ENCODE data around the gene ARHGEF11.

Gene ARHGEF11

GRCh38 chr1:157025385-157025784, 20.2 kb downstream of the ARHGEF11 start:
- no peak overlapping the region for H3K4me2 ChIP-seq (ENCODE audit: low read depth, low read length, poor library complexity, severe bottlenecking)
- H4K20me1 ChIP-seq (ENCODE audit: insufficient read depth, low read length, poor library complexity, severe bottlenecking), result no peaks in the 10 kb centered on the region
- H3K9me2 ChIP-seq (replicated peaks; ENCODE audit: low read depth, low read length), result no peaks in the 10 kb centered on the region
- no peaks in the 10 kb centered on the region for H3K4me1 ChIP-seq (ENCODE audit: insufficient read depth, low read length, poor library complexity, severe bottlenecking)
- H3K9ac ChIP-seq (ENCODE audit: low read depth, low read length, poor library complexity, severe bottlenecking), result no peak overlapping the region
- no peaks in the 10 kb centered on the region for H3K36me3 ChIP-seq (ENCODE audit: insufficient read depth, low read length)
- no peak for TF ChIP-seq CTCF (conservative IDR thresholded peaks at IDR 0.05; ENCODE audit: low read length)
- no peak for TF ChIP-seq EZH2phosphoT487 (IDR thresholded peaks at IDR 0.05; ENCODE audit: borderline replicate concordance)
- H3K4me3 ChIP-seq (ENCODE audit: low read length, poor library complexity, severe bottlenecking), result no peak overlapping the region
- no peak overlapping the region for H2AFZ ChIP-seq (ENCODE audit: low read length)
- H3K27me3 ChIP-seq (ENCODE audit: insufficient read depth, low read length, poor library complexity, severe bottlenecking), result peaks cover 4% of the 10 kb centered on the region
- H3F3A ChIP-seq (ENCODE audit: low read depth), result no peaks in the 10 kb centered on the region
- no peaks in the 10 kb centered on the region for H3K79me2 ChIP-seq (ENCODE audit: insufficient read depth, low read length)
- no peaks in the 10 kb centered on the region; the same call in 1 of the 2 replicates for H3K9me3 ChIP-seq (ENCODE audit: insufficient read depth, low read depth, low read length)

GRCh38 chr1:157021688-157022087, 23.9 kb downstream of the ARHGEF11 start:
- no peak overlapping the region for H3K4me3 ChIP-seq (ENCODE audit: low read length, poor library complexity, severe bottlenecking)
- no peaks in the 10 kb centered on the region for H3F3A ChIP-seq (ENCODE audit: low read depth)
- H3K4me2 ChIP-seq (ENCODE audit: low read depth, low read length, poor library complexity, severe bottlenecking), result no peak overlapping the region
- H3K4me1 ChIP-seq (ENCODE audit: insufficient read depth, low read length, poor library complexity, severe bottlenecking), result no peaks in the 10 kb centered on the region
- no peaks in the 10 kb centered on the region for H3K79me2 ChIP-seq (ENCODE audit: insufficient read depth, low read length)
- H3K9me2 ChIP-seq (replicated peaks; ENCODE audit: low read depth, low read length), result no peaks in the 10 kb centered on the region
- H2AFZ ChIP-seq (ENCODE audit: low read length), result no peak overlapping the region
- no peak for TF ChIP-seq CTCF (conservative IDR thresholded peaks at IDR 0.05; ENCODE audit: low read length)
- no peak for TF ChIP-seq EZH2phosphoT487 (IDR thresholded peaks at IDR 0.05; ENCODE audit: borderline replicate concordance)
- no peaks in the 10 kb centered on the region; the same call in 1 of the 2 replicates for H3K9me3 ChIP-seq (ENCODE audit: insufficient read depth, low read depth, low read length)
- H3K36me3 ChIP-seq (ENCODE audit: insufficient read depth, low read length), result no peaks in the 10 kb centered on the region
- no peaks in the 10 kb centered on the region for H4K20me1 ChIP-seq (ENCODE audit: insufficient read depth, low read length, poor library complexity, severe bottlenecking)
- H3K27me3 ChIP-seq (ENCODE audit: insufficient read depth, low read length, poor library complexity, severe bottlenecking), result peaks cover 4% of the 10 kb centered on the region
- H3K9ac ChIP-seq (ENCODE audit: low read depth, low read length, poor library complexity, severe bottlenecking), result no peak overlapping the region

GRCh38 chr1:157019457-157019856, 26.1 kb downstream of the ARHGEF11 start:
- H3F3A ChIP-seq (ENCODE audit: low read depth), result no peaks in the 10 kb centered on the region
- H3K4me3 ChIP-seq (ENCODE audit: low read length, poor library complexity, severe bottlenecking), result no peak overlapping the region
- peaks cover 4% of the 10 kb centered on the region for H3K27me3 ChIP-seq (ENCODE audit: insufficient read depth, low read length, poor library complexity, severe bottlenecking)
- TF ChIP-seq EZH2phosphoT487 (IDR thresholded peaks at IDR 0.05; ENCODE audit: borderline replicate concordance) (no peak), CTCF (conservative IDR thresholded peaks at IDR 0.05; ENCODE audit: low read length) (no peak)
- H2AFZ ChIP-seq (ENCODE audit: low read length), result no peak overlapping the region
- H3K4me2 ChIP-seq (ENCODE audit: low read depth, low read length, poor library complexity, severe bottlenecking), result no peak overlapping the region
- H3K9me3 ChIP-seq (ENCODE audit: insufficient read depth, low read depth, low read length), result no peaks in the 10 kb centered on the region; the same call in 1 of the 2 replicates
- H3K9me2 ChIP-seq (replicated peaks; ENCODE audit: low read depth, low read length), result no peaks in the 10 kb centered on the region
- H4K20me1 ChIP-seq (ENCODE audit: insufficient read depth, low read length, poor library complexity, severe bottlenecking), result no peaks in the 10 kb centered on the region
- no peaks in the 10 kb centered on the region for H3K4me1 ChIP-seq (ENCODE audit: insufficient read depth, low read length, poor library complexity, severe bottlenecking)
- H3K9ac ChIP-seq (ENCODE audit: low read depth, low read length, poor library complexity, severe bottlenecking), result no peak overlapping the region
- no peaks in the 10 kb centered on the region for H3K36me3 ChIP-seq (ENCODE audit: insufficient read depth, low read length)
- H3K79me2 ChIP-seq (ENCODE audit: insufficient read depth, low read length), result no peaks in the 10 kb centered on the region
